AG04449 (cell line): ENCODE results near the gene ISOC1.

ENCODE experiments used
- CTCF ChIA-PET: fragments of 350-600 bp; formaldehyde crosslinking; extraction: SDS; loops from one replicate; lab custom pipeline; 2021; ENCODE audit warnings: antibody characterized with exemption; lab: Yijun Ruan, JAX
- POLR2A ChIA-PET: fragments of 400-600, 350-600 bp; formaldehyde crosslinking; extraction: SDS; loops from one replicate; lab custom pipeline; 2020; ENCODE audit warnings: antibody characterized with exemption, inconsistent platforms; lab: Yijun Ruan, JAX
- DNase-seq: peaks from one replicate; pipeline ENCODE4 v3.0.0-alpha.2; 2010; ENCODE audit warnings: low read depth, low spot score
- H3K4me3 ChIP-seq: 2 replicates; pipeline ENCODE4 v1.5.1; 2011; ENCODE audit warnings: low read depth, mild to moderate bottlenecking, control low read depth, low read length
- CTCF ChIP-seq: IDR thresholded peaks from one replicate; pipeline ENCODE4 v1.5.1; 2011; ENCODE audit warnings: mild to moderate bottlenecking, moderate library complexity, low read length, control low read depth, inconsistent platforms; ENCODE audit not compliant: insufficient read depth; ENCODE audit errors: missing control alignments

Gene ISOC1

DNA sequence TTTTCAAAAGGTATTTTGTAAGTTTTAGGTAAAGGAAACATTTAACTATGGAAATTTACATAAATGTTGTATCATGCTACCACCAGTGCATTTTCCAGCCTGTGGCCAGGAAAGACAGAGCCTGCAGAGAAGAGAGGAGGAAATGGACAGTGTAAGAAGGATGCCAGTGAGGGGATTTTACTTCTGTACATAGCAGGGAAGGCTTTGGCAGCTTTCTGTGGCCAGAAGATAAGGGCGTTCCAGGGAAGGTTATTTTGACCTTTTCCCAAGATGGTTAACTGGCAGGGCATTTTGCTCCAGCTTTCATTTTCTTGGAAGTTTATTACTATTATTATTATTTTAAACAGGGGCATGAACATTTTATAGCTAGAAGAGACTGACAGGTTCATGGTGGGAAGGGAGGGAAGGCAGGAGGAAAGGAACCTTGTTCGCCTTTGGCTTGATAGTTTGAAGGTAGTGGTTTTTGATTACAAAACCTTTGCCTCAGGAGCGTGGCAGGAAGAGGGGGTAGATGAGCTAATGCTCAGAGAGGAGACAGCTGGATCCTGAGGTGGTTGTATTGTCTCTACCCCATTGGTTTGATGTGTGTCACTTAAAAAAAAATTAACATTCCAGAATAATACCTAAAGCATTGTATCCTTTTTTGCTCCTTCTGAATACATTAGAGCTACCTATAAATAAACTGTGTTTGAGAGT is 4.1 kb downstream of the ISOC1 start:
- ChIA-PET POLR2A (no interaction called here), CTCF (interaction anchor here (1.6 to 1.7 kb wide), 2 partner anchors 16 to 28 kb away, joined by 4 to 5 read pairs; no protein-coding TSS in a partner anchor)

DNA sequence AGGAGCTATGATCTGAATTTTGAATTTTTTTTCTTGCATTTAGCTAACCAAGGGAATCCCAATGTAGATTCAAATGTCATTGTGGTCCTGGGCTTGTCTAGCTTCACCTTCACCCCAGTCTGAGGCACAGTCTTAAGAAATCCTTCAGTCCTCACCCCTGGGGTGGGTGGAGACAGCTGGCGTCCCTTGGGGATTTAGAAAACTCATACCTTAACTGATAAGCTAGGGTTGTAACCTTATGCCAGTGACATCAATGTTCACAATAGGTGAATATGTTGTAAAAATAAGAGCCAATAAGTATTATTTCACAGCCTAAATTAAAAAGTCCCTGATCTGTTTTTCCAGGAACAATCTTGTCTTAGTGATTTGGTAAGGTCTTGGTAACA is 4.6 kb downstream of the ISOC1 start:
- POLR2A ChIA-PET, result no interaction called here
- no peak overlapping the region for H3K4me3 ChIP-seq
- no peak for TF ChIP-seq CTCF
- DNase-seq, result no peak
- CTCF ChIA-PET, result interaction anchor here (1.6 to 1.7 kb wide), 2 partner anchors 16 to 28 kb away, joined by 4 to 5 read pairs; no protein-coding TSS in a partner anchor

More for the DNA sequence above, 4.1 kb downstream of the ISOC1 start:
- TF ChIP-seq CTCF, result no peak
- H3K4me3 ChIP-seq, result no peak overlapping the region
- DNase-seq, result no peak

GRCh38 chr5:129101794-129102193 is 7.2 kb downstream of the ISOC1 start:
- ChIA-PET POLR2A (no interaction called here), CTCF (no interaction called here)
- no peak for TF ChIP-seq CTCF
- DNase-seq, result no peak
- no peak overlapping the region for H3K4me3 ChIP-seq

DNA sequence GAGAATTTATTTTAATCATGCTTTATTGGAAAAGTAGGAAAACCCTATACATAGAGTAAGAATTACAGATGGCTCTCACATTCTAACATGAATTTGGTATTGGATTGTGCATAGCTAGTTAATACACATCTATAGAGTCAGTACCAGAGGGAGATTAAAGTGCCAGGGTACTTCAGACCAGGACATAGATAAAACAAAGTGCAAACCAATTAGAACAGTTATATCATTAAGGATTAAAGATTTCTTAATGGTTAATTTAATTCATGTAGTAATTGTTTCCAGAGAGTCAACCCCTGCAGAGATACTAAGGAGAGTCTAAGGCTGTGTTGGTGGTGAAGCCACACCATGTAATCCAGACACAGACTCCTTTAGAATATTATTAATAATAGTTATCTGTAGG is 8.8 kb downstream of the ISOC1 start:
- CTCF ChIA-PET, result no interaction called here

GRCh38 chr5:129104915-129105455 is 10.4 kb downstream of the ISOC1 start:
- DNase-seq, result no peak
- TF ChIP-seq CTCF, result no peak
- ChIA-PET CTCF (interaction anchor here (1.4 kb wide), 1 partner anchor 22 kb away, joined by 4 read pairs; no protein-coding TSS in a partner anchor), POLR2A (interaction anchor here (0.7 kb wide), 1 partner anchor 10 kb away, joined by 3 read pairs; the partner anchor contains the start of gene ISOC1)
- H3K4me3 ChIP-seq, result no peak overlapping the region

More for the DNA sequence above, 8.8 kb downstream of the ISOC1 start:
- no peak for DNase-seq
- POLR2A ChIA-PET, result no interaction called here
- TF ChIP-seq CTCF, result no peak
- H3K4me3 ChIP-seq, result no peak overlapping the region

DNA sequence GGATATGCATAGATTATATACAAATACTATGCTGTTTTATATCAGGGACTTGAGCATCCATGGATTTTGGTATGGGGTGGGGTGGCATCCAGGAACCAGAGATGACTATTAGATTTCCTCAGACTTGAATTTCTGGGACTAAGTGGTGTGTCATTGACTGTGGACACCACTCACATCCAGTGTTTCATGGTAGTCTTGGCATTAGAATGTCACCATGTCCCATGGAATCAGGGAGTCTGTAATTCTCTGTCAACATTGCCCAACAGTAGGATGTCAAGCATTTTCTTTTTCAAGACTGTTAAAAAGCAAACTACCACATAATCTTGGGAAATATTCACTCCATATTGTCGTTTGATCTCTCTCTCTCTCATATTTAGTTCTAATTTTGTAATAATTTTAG is 13.1 kb downstream of the ISOC1 start:
- CTCF ChIA-PET, result interaction anchor here (1.2 kb wide), 1 partner anchor 18 kb away, joined by 3 read pairs; no protein-coding TSS in a partner anchor
- DNase-seq, result no peak
- no peak for TF ChIP-seq CTCF
- H3K4me3 ChIP-seq, result no peak overlapping the region
- POLR2A ChIA-PET, result no interaction called here
